Measurements from ENCODE around the gene LYPD4. TPM values are rescaled to one million over a fixed set of nuclear protein-coding genes. Genes with fewer than 3 reads are reported as not detected.

Gene LYPD4
- total RNA-seq, 2 experiments from 2014 or later, result not detected

- intact Hi-C loops (cut with micrococcal nuclease; ENCODE audit: unreplicated experiment), result loop anchor here (10.0 kb wide), 1 partner anchor 423 kb away; no protein-coding TSS in a partner anchor
- Histone ChIP-seq H3K27ac (ENCODE audit: low read depth, low read length, poor library complexity, severe bottlenecking) (peak overlapping the region; percentile 85), H4K20me1 (ENCODE audit: insufficient read depth, low read length) (peaks cover 44% of the 10 kb centered on the region)
These were observed 17.4 kb upstream of the LYPD4 start for GRCh38 chr19:41861846-41862245.

GRCh38 chr19:41861116-41861768 lies 16.8 kb upstream of the LYPD4 start:
- CTCF ChIA-PET (ENCODE audit: unreplicated experiment), result interaction anchor here (0.6 kb wide), 1 partner anchor 162 kb away, joined by 3 read pairs; no protein-coding TSS in a partner anchor
- intact Hi-C loops (cut with micrococcal nuclease; ENCODE audit: unreplicated experiment), result loop anchor here (10.0 kb wide), 1 partner anchor 424 kb away; no protein-coding TSS in a partner anchor
- POLR2A ChIA-PET, result interaction anchor here (1.1 to 2.6 kb wide), 2 partner anchors 14 to 84 kb away, joined by 3 to 12 read pairs; no protein-coding TSS in a partner anchor

More at GRCh38 chr19:41861846-41862245, 17.4 kb upstream of the LYPD4 start:
- BruUV-seq (replicated peaks), result no TSS peak
- H3K4me3 ChIP-seq (ENCODE audit: low read depth, low read length, poor library complexity, severe bottlenecking), result peak overlapping the region; percentile 96
- TF ChIP-seq EZH2phosphoT487 (IDR thresholded peaks at IDR 0.05; ENCODE audit: borderline replicate concordance, low read depth, low read length) (no peak), CTCF (conservative IDR thresholded peaks at IDR 0.05; ENCODE audit: low read length) (no peak)
- H3K9me3 ChIP-seq (ENCODE audit: low read length), result no peaks in the 10 kb centered on the region
- H3K9me2 ChIP-seq (ENCODE audit: insufficient read depth, low read length), result no peaks in the 10 kb centered on the region
- H2AFZ ChIP-seq (ENCODE audit: low read length), result no peak overlapping the region
- POLR2A ChIA-PET, result no interaction called here
- H3K4me2 ChIP-seq (ENCODE audit: low read length), result peak overlapping the region; percentile 98
- CTCF ChIA-PET (ENCODE audit: unreplicated experiment), result no interaction called here
- H3K4me1 ChIP-seq (ENCODE audit: insufficient read depth, low read length, poor library complexity, severe bottlenecking), result peaks cover 78% of the 10 kb centered on the region
- peaks cover 63% of the 10 kb centered on the region for H3K36me3 ChIP-seq (ENCODE audit: insufficient read depth, low read length)
- no peak for DNase-seq (ENCODE audit: low spot score)
- peaks cover 65% of the 10 kb centered on the region for H3K79me2 ChIP-seq (ENCODE audit: insufficient read depth, low read depth, low read length)

More at GRCh38 chr19:41861116-41861768, 16.8 kb upstream of the LYPD4 start:
- H3K9me2 ChIP-seq (ENCODE audit: insufficient read depth, low read length), result no peaks in the 10 kb centered on the region
- peaks cover 44% of the 10 kb centered on the region for H4K20me1 ChIP-seq (ENCODE audit: insufficient read depth, low read length)
- no peak overlapping the region for H2AFZ ChIP-seq (ENCODE audit: low read length)
- H3K9me3 ChIP-seq (ENCODE audit: low read length), result no peaks in the 10 kb centered on the region
- H3K27ac ChIP-seq (ENCODE audit: low read depth, low read length, poor library complexity, severe bottlenecking), result peak overlapping the region; percentile 85
- H3K4me1 ChIP-seq (ENCODE audit: insufficient read depth, low read length, poor library complexity, severe bottlenecking), result peaks cover 72% of the 10 kb centered on the region
- no peak for TF ChIP-seq EZH2phosphoT487 (IDR thresholded peaks at IDR 0.05; ENCODE audit: borderline replicate concordance, low read depth, low read length)
- TF ChIP-seq CTCF (conservative IDR thresholded peaks at IDR 0.05; ENCODE audit: low read length), result no peak
- DNase-seq (ENCODE audit: low spot score), result peak; percentile 35
- H3K4me3 ChIP-seq (ENCODE audit: low read depth, low read length, poor library complexity, severe bottlenecking), result peak overlapping the region; percentile 96
- peak overlapping the region; percentile 98 for H3K4me2 ChIP-seq (ENCODE audit: low read length)
- TSS peak; percentile 70 for BruUV-seq (replicated peaks)
- peaks cover 59% of the 10 kb centered on the region for H3K79me2 ChIP-seq (ENCODE audit: insufficient read depth, low read depth, low read length)
- H3K36me3 ChIP-seq (ENCODE audit: insufficient read depth, low read length), result peaks cover 57% of the 10 kb centered on the region

All from OCI-LY7 (cell line).